ENCODE results near the gene ZBED2.

DNA sequence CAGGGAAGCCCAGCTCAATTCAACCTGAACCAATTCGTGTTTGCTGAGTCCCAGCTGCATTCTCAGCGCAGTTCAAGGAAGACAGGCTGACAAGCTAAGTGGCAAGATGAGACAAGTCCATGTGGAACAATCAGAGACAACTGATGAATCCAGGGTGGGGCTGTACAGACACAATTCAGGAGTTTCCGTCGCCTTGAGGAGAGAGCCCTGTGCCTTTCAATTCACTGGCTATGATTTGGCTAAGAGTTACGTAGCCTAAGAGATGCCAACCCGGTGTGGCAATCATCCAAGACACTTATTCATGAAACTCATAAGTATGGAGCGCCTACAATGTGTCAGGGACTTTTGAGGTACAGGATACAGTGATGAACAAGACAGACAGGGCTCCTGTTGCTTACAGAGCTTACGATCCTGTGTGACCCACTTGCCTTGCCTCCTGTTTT is 15.5 kb upstream of the ZBED2 start:
- TF ChIP-seq, protein P1, sequence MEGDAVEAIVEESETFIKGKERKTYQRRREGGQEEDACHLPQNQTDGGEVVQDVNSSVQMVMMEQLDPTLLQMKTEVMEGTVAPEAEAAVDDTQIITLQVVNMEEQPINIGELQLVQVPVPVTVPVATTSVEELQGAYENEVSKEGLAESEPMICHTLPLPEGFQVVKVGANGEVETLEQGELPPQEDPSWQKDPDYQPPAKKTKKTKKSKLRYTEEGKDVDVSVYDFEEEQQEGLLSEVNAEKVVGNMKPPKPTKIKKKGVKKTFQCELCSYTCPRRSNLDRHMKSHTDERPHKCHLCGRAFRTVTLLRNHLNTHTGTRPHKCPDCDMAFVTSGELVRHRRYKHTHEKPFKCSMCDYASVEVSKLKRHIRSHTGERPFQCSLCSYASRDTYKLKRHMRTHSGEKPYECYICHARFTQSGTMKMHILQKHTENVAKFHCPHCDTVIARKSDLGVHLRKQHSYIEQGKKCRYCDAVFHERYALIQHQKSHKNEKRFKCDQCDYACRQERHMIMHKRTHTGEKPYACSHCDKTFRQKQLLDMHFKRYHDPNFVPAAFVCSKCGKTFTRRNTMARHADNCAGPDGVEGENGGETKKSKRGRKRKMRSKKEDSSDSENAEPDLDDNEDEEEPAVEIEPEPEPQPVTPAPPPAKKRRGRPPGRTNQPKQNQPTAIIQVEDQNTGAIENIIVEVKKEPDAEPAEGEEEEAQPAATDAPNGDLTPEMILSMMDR (conservative IDR thresholded peaks at IDR 0.05; ENCODE audit: low read length), result no peak
- TF ChIP-seq EZH2phosphoT487 (IDR thresholded peaks at IDR 0.05; ENCODE audit: borderline replicate concordance), result no peak
